Renal pelvis (tissue), 4 donors: ENCODE measurements around the gene CBX2. TPM values are rescaled to one million over a fixed set of nuclear protein-coding genes. Genes with fewer than 3 reads are reported as not detected.
"Not testable (repeated sequence)": the region's sequence is repeated elsewhere in the genome, so short reads cannot be mapped to it uniquely, and the experiment has no call there.

ENCODE experiments used
- DNase-seq: peaks from one replicate; pipeline ENCODE4 v3.0.0-alpha.2; 2013
- polyA plus RNA-seq, 3 donors: library from polyadenylated mRNA; unstranded; fragments of 120-200 nt; gene quantifications; one replicate each; pipeline ENCODE4 v1.2.1, GENCODE V29; 2013; ENCODE audit not compliant: insufficient read length in 3 of 3

CBX2 gene
- polyA plus RNA-seq, 3 donors = 24.3 to 37.7 (median 30.7) TPM

DNA sequence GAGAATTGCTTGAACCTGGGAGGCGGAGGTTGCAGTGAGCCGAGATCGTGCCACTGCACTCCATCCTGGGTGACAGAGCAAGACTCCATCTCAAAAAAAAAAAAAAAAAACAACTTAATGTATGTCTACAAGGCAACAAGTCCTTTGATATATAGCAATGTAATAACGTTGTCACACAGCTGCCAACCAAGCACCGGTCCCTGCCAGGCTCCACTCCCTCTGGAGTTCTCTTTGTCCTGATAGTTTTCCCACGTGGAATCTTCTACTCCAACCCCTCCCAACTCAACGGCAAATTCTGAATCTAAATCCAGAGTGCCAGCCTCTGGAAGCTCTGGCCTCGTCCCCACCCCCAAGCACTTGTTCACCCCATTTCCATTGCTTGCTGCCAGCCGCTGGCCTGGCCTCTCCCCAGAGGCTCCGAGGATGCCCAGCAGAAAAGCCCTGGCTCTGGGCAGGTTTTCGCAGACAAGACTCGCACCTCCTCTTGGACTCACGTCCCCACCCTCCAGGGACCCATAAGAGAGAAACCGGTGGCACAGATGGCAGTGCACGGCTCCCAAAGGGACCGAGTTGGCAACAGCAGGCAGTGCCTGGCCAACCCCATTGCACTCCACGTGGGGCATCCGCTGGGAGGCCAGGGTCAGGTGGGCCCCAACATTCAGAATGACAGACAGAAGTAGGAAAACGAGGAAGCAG, 15.9 kb upstream of the CBX2 start:
- no peak for DNase-seq

DNA sequence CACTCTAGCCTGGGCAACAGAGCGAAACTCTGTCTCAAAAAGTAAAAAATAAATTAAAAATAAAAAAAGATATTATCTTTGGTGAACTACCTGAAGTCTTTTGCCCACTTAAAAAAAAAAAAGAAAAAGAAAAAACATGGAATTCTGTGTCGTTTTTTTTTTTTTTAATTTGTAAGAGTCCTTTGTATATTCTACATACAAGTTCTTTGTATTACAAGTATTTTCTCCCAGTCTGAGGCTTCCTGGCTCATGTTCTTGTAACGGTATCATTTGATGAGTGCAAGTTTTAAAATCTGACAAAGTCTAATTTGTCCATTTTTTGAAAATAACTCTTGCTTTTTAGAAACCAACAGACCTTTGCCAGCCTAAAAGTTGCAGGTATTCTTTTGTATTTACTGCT, 12.2 kb upstream of the CBX2 start:
- no peak for DNase-seq

DNA sequence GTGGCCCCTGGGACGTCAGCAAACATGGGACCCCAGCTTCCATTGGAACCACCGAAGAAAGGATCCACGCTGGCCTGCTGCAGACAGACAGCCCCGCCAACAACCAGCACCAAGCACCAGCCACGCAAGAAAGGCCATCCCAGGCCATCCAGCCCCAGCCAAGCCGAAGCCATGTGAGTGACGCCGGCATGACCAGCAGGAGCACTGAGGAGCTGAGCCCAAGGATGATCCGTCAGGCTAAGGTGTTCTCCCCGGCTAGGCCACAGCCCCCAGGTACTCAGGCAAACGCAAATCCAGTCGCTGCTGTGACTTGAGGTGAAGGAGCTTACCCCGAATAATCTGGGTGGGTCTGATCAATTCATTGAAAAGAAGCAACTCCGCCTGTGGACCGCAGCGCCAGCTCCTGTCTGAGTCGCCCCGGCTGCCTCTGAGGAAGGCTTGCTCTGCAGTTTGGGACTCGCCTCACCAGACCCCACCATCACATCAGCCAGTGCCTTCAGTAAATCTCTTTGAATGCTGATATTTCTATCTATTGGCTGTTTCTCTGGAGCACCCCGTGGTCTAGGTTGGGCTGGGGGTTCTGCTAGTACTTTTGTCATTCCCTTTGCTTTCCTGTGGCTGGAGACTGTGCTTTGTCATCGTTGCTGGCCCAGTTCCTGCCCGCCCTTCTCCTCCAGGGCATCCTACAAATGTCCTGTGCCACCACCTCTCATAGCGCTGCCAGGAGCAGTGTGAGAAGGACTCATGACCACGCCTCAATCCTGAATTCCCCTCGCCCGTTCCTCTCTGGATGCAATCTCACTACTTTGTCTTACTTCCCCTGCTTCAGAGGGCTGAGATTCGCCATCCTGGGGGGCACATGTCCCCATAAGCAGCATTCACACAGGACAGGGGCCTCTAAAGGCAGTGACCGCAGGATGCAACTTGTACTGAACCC, 8.1 kb upstream of the CBX2 start:
- no peak for DNase-seq

DNA sequence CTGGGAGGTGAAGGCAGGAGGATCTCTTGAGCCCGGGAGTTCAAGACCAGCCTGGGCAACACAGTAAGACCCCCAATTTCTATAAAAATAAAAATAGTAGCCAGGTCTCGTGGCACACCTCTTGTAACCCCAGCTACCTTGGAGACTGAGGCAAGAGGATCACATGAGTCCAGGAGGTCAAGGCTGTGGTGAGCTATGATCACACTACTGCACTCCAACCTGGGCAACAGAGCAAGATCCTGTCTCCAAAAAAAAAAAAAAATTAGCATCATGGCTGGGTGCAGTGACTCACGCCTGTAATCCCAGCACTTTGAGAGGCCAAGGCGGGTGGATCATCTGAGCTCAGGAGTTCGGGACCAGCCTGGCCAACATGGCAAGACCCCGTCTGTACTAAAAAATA, 6.7 kb upstream of the CBX2 start:
- DNase-seq = no peak

DNA sequence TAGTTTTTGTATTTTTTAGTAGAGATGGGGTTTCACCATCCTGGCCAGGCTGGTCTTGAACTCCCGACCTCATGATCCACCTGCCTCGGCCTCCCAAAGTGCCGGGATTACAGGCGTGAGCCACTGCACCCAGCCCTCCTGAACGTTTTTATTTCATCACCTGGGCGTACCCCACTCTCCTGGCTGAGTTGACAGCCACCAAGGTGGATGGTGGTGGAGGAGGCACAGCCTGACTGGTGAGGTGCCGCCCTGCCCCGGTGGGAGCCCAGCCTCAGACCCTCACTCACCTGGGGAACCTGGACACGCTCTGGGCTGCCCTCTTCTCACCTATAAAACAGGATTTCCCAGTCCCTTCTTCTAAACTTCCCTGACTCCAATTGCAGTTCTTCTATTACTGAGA, 5.2 kb upstream of the CBX2 start:
- DNase-seq = not testable (repeated sequence)

DNA sequence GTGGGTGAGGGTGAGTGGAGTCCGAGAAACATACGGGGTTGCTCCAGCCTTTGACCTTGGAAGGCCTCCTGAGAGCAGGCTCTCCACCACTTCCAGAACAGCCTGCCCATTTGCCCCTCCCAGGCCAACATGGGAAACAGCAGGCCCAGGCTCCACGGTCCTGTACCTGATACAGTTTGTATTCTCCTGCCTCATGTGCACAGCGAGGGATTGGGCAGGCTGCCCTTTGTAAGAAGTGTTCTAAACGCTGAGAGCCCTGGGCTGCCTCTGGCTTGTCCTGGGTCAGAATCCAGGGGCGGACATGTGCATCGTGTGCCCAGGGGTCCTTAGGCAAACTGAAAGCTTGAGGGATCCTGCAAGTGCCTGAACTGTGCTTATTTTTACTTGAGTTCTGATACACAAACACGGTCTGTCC, 3.4 kb upstream of the CBX2 start:
- DNase-seq = no peak

DNA sequence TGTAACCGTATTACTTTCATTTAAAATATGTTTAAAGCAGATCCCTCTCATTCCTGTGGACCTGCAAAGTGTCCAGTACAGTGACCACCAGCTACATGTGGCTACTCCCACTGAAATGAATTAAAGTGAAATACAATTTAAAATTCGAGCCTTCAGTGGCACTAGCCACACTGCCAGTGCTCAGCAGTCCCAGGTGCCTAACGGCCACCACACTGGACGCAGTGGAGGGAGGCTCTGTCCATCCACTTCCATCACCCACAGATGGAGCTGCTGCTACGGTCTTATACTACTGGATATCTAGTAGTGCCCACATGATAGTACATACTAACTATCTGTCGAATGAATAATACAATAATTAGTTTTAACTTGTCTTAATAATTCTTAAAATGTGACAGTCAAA, 2.3 kb upstream of the CBX2 start:
- no peak for DNase-seq

DNA sequence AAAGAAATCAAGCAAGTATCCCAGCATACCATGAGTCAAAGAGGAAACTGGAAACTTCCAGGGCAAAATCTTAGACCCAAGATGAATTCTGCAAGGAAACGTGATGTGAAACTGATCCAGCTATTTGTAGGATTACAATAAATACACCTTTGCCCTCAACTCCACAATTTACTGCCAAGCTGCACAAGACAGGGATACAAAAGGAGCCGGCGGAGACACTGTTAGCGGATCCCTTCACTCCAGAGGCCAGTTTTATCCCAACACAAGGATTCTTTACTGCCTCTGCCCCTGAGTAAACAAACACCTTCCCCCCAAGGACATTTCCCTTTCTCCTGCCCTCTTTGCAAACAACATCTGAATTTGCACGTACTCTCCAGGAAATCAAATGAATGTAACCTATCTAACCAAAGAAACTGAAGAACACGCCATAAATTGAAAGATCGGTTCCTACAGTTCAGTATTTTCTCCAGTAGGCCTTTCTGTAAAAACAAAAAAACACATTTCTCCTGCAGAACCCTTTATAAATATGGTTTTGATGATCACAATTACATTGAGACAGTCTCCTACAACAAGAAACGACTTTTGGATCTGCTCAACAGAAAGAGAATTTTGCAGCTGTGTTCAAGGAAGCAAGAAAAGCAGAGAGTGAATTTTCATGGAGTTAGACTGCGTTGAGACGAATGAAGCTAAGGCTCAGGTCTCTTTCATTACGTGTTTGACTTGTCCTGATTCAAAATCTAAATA, 1.4 kb upstream of the CBX2 start:
- DNase-seq = no peak

DNA sequence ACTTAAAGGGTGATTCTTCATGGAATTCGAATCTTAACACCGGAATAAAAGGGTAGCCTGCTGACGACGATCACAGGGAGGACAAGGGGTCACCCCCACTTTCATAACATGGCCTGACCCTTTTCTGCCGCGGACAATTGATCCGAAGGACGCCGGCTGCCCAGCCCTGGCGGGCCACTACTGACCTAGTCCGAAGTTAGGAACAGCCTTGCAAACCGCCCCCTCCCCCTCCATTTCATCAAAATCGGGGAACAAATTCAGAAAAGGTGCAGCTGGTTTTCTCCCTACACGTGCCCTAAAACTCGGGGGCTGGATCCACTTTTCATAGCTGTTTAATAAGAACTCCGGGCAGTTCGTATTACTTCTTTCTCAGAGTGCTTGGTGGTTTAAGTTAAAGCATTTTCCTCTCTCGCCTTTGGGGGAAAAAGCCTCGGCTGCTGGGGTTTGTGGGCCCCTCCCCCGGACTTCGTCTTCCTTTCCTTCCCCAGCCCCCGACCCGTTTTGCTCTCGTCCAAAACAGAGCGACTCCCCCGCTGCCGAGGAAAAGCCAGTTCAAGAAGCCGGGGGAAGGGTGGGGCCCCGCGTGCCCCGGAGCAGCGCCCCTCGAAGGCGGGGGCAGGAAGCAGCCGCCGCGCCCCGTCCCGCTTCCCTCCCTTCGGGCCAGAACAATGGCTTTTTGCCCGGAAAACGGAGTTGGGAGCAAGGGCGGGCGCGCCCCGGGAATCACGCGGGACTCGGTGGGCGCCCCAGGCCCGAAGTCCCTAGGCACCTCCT, 641 bp upstream of the CBX2 start:
- no peak for DNase-seq

DNA sequence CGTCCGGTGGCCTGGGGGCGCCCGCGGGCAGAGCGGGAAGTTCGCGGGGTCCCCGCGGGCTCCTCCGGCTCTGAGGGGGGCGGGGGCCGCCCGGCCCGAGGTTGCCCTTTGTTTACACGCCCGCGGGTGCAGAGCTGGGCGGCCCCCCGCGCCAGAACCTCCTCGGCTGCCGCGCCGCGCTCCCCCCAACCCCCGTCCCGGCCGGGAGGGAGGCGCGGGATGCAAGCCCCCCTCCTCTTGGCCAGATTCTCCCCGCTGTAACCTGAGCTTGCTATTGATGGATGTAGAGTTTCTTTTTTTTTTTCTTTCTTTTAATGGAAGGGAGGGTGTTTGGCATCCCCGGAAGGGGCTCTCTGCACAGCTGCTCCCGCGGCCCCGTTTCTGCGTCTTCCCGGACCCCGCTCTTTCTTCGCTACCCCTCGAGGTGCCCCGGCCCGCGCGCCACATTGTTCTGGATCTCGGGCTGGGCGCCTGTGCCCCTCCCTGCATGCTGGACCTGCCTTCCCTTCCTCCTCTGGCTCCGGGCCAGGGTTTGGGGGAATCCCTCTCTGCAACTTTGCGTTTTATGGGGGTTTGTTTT, 646 bp downstream of the CBX2 start:
- no peak for DNase-seq

DNA sequence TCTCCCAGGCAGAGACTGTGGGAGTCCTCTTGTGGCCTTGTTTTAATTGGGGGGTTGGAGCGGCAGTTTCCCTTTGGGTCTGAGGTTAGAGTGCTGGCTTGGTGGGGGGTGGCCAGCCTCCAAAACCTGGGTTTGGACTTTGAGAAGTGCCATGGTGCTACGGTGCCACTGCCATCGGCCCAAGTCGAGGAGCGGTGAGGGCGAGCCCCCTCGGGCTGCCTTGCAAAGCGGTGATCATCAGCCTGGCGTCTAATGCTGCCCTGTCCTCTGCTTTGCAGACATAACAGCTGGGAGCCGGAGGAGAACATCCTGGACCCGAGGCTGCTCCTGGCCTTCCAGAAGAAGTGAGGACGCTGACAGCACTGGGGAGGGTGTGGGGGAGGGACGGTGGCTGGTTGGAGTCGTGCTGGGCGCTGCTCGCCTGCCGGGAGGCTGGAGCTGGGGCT, 1.2 kb downstream of the CBX2 start:
- no peak for DNase-seq

DNA sequence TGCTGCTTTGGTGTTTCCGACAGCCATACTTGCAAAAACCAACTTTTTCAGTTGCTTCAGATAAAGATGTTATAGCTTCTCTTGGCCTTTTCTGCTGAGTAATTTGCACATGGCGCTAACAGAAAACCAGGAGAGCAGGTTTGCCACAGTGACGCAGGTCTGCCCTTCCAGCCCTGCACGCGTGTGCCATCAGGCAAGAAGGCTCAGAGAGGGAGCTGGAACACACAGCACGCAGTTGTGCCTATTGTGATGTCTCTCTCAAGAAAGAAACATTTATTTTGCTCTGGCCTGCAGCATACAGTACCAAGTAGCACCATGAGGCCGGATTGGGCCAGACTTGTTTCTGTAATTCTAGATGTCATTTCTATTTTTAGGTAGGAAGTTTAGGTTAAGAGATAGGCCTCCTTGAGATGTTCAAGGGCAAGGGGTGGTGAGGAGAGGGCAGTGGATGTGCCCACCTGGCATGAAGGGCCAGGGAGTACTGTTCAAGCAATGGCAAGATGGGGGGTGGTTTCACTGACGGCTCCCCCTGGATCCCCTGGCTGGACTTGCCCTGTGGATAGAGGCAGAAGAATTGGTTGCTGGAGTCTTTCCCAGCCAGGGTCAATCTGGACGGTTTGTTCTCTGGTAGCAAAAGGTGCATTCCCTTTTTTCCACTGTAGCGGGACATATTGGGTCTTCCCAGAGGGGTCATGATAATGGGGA, 1.9 kb downstream of the CBX2 start:
- no peak for DNase-seq

DNA sequence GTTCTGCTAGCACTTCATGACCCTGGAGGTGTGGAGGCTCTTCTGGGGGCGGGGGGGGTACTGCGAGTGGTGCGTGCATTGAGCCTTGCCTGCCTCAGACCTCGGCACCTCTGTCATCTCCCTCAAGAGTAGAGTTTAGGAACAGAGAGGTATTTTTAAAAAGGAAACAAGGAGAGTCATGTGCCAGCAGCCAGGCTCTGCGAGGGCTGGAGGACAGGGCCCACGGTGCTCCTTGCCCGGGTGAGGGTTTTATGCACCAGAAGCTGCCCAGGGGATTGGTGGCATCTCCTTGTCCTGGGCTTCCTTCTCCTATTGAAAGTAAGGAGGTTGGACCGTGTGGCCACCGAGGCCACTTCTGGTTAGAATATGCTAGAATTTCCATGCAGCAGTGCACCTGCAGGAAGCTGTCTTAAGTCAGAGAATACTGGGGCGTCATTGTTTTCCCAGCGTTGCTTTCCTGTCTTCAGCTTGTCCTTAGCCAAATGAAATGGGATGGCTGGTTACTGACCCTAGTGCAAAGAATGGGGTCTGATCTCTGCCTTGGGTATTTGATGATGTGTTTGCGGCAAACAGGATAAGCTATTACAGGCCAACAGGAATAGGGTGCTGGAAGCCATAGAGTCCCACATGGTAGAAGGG, 3.2 kb downstream of the CBX2 start:
- no peak for DNase-seq

DNA sequence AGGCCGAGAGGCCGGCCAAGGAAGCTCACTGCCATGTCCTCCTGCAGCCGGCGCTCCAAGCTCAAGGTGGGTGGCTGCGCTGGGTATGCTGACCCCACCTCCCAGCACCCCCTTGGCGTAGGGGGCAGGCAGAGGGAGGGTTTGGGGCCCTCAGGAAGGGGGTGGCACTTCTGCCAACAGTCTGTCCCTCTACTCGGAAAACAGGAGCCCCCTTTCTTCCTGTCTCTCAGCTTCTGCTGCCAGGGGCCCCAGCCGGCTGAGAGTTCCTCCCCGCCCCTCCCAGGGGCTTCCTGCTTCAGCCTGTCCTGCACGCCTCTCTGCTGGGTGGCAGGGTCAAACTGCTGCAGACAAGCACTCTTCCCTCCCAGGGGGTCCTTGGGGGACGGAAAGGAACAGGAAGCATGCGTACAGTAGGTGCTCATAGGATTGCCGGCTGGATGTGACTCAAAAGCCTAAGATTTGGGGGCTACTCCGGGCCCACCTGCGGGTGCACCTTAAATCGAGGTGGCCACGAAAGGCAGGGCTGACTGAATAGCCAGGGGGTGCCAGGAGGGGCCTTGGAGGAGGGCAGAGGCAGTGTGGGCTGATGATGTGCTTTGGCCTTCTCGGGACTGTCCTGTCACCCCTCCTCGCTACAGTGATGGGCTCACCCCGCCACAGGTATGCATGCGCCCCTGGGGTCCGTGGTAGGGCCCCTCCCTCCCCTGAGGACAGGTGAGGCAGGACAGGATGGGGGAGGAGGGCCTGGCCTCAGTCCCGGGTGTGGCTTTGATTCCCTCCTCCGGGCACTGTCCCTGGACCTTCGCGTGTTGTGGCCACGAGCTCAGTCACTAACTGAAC, 4.0 kb downstream of the CBX2 start:
- DNase-seq = no peak

DNA sequence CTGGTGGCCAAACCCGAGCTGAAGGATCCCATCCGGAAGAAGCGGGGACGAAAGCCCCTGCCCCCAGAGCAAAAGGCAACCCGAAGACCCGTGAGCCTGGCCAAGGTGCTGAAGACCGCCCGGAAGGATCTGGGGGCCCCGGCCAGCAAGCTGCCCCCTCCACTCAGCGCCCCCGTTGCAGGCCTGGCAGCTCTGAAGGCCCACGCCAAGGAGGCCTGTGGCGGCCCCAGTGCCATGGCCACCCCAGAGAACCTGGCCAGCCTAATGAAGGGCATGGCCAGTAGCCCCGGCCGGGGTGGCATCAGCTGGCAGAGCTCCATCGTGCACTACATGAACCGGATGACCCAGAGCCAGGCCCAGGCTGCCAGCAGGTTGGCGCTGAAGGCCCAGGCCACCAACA, 5.9 kb downstream of the CBX2 start:
- DNase-seq = no peak

DNA sequence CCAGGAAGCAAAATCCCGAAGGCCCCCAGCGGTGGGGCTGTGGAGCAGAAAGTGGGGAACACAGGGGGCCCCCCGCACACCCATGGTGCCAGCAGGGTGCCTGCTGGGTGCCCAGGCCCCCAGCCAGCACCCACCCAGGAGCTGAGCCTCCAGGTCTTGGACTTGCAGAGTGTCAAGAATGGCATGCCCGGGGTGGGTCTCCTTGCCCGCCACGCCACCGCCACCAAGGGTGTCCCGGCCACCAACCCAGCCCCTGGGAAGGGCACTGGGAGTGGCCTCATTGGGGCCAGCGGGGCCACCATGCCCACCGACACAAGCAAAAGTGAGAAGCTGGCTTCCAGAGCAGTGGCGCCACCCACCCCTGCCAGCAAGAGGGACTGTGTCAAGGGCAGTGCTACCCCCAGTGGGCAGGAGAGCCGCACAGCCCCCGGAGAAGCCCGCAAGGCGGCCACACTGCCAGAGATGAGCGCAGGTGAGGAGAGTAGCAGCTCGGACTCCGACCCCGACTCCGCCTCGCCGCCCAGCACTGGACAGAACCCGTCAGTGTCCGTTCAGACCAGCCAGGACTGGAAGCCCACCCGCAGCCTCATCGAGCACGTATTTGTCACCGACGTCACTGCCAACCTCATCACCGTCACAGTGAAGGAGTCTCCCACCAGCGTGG, 6.5 kb downstream of the CBX2 start:
- no peak for DNase-seq

DNA sequence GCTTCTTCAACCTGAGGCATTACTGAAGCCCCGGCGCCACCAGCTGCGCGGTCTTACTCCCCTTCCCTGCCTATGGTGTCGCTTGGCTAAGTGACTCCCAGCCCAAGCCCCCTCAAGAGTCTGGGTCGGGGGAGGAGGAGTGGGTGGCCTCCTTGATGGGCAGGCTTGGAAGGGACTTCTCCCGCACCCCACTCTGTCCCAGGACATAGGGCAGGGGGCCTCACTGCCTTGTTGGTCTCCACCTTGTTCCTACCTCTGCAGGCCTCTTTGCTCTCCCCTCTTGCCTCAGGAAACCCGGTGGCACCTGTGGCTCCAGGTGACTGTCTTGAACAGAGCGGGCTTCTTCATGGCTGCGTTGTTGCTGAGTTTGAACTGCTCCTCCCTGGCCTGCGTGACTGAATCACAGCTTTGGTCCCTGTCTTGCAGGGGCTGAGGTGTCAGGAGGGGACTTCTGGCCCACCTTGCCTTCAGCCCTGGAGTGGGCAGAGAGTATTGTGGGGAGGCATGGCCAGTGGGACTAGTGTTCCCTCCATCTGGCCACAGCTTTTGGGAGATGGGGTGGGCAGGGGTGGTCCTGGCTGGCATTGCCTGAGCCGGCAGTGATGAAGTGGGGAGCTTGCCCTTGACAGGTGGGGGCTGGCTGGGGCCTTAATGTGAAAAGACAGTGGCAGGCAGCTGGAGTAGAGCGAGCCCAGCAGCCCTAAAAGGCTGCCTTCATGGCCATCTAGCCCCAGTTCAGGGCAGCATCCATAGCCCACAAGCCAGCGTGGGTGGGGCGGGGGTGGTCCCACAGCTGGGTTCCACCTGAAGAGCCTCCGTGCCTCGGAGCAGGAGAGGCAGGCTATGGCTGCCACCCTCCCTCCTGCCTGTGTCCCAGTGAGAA, 7.3 kb downstream of the CBX2 start:
- no peak for DNase-seq
